ENCODE data around the gene TRRAP.

TRRAP gene

DNA sequence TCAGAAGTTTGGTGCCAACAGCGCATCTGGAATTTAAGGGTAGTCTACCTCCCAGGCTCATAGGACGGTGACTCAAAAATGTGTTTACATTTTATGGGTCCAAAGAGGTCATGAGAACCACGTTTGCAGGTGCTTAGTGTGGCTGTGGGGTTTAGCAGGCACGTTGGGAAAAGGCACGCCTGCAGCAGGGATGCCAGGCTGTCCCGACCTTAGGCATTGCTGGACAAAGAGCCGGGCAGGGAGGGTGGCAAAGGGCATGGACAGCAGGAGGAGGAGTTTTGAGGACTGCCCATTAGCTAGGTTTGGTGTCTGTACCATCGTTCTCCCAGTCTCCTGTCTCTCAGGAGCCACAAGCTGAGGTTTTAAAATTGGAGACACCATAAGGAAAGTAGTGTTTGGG is 104.4 kb downstream of the TRRAP start:
- no peak for ATAC-seq (ENCODE audit: low read depth)
- no peaks in the 10 kb centered on the region for H3K9me3 ChIP-seq (ENCODE audit: severe bottlenecking)
- H3K36me3 ChIP-seq (ENCODE audit: low read depth) = peaks cover 83% of the 10 kb centered on the region
- H3K27ac ChIP-seq (ENCODE audit: poor library complexity, severe bottlenecking) = no peak overlapping the region
- H3K4me1 ChIP-seq (ENCODE audit: insufficient read depth, poor library complexity, severe bottlenecking) = no peaks in the 10 kb centered on the region
- DNase-seq (ENCODE audit: low spot score) = no peak
- TF ChIP-seq, protein P1, sequence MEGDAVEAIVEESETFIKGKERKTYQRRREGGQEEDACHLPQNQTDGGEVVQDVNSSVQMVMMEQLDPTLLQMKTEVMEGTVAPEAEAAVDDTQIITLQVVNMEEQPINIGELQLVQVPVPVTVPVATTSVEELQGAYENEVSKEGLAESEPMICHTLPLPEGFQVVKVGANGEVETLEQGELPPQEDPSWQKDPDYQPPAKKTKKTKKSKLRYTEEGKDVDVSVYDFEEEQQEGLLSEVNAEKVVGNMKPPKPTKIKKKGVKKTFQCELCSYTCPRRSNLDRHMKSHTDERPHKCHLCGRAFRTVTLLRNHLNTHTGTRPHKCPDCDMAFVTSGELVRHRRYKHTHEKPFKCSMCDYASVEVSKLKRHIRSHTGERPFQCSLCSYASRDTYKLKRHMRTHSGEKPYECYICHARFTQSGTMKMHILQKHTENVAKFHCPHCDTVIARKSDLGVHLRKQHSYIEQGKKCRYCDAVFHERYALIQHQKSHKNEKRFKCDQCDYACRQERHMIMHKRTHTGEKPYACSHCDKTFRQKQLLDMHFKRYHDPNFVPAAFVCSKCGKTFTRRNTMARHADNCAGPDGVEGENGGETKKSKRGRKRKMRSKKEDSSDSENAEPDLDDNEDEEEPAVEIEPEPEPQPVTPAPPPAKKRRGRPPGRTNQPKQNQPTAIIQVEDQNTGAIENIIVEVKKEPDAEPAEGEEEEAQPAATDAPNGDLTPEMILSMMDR (IDR thresholded peaks at IDR 0.05; ENCODE audit: poor library complexity, severe bottlenecking) = no peak
- H3K4me3 ChIP-seq (ENCODE audit: severe bottlenecking) = no peak overlapping the region
- no peaks in the 10 kb centered on the region for H3K27me3 ChIP-seq (ENCODE audit: insufficient read depth, poor library complexity, severe bottlenecking)

DNA sequence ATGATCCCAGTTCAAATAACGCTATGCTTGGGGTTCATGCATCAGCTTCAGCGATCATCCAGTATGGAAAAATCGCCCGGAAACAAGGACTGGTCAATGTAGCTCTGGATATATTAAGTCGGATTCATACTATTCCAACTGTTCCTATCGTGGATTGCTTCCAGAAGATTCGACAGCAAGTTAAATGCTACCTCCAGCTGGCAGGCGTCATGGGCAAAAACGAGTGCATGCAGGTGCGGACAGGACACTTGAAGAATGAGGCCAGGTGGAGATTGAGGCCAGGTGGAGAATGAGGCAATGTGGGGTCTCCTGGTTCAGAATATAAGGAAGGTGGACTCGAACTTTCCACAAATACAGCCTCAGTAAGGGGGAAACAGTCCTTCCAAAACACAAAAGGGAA is 105.8 kb downstream of the TRRAP start:
- Histone ChIP-seq H3K4me3 (ENCODE audit: severe bottlenecking) (no peak overlapping the region), H3K27ac (ENCODE audit: poor library complexity, severe bottlenecking) (no peak overlapping the region), H3K4me1 (ENCODE audit: insufficient read depth, poor library complexity, severe bottlenecking) (no peaks in the 10 kb centered on the region), H3K9me3 (ENCODE audit: severe bottlenecking) (no peaks in the 10 kb centered on the region), H3K36me3 (ENCODE audit: low read depth) (peaks cover 83% of the 10 kb centered on the region), H3K27me3 (ENCODE audit: insufficient read depth, poor library complexity, severe bottlenecking) (no peaks in the 10 kb centered on the region)
- TF ChIP-seq, protein P1 (IDR thresholded peaks at IDR 0.05; ENCODE audit: poor library complexity, severe bottlenecking) = no peak
- ATAC-seq (ENCODE audit: low read depth) (no peak), DNase-seq (ENCODE audit: low spot score) (no peak)

DNA sequence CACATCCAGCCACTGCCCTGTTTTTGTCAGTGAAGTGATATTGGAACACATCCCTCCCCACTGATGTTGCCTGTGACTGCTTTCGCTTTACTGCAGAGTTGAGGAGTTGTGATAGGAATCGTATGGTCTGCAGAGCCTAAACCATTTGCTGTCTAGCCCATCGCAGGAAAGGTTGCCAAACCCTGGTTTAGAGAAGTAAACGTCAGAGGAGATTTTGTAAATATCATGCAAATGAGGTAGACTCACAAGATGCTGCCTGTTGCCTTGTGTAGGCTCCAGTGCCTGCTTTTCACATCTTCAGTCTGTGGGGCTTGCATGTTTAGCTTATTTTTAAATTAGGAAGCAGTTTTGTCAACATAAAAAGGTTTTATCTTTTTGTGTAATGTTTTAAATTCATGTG is 107.1 kb downstream of the TRRAP start:
- H3K4me3 ChIP-seq (ENCODE audit: severe bottlenecking) = no peak overlapping the region
- ATAC-seq (ENCODE audit: low read depth) (no peak), DNase-seq (ENCODE audit: low spot score) (no peak)
- no peak overlapping the region for H3K27ac ChIP-seq (ENCODE audit: poor library complexity, severe bottlenecking)
- H3K9me3 ChIP-seq (ENCODE audit: severe bottlenecking) = no peaks in the 10 kb centered on the region
- TF ChIP-seq, protein P1 (IDR thresholded peaks at IDR 0.05; ENCODE audit: poor library complexity, severe bottlenecking) = no peak
- peaks cover 87% of the 10 kb centered on the region for H3K36me3 ChIP-seq (ENCODE audit: low read depth)
- H3K27me3 ChIP-seq (ENCODE audit: insufficient read depth, poor library complexity, severe bottlenecking) = no peaks in the 10 kb centered on the region
- H3K4me1 ChIP-seq (ENCODE audit: insufficient read depth, poor library complexity, severe bottlenecking) = no peaks in the 10 kb centered on the region

DNA sequence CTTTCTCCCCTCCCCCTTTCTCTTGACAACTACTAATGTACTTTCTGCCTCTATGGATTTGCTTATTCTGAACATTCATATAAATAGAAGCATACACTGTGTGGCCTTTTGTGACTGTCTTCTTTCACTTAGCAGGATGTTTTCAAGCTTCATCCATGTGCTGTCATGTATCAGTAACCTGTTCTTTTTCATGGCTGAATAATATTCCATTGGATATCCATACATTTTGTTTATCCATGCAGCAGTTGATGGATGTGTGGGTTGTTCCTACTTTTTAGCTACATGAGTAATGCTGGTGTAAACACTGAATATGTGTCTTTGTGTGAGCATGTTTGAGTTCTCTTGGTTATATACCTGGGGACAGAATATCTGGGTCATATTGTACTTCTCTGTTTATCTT is 107.6 kb downstream of the TRRAP start:
- no peaks in the 10 kb centered on the region for H3K4me1 ChIP-seq (ENCODE audit: insufficient read depth, poor library complexity, severe bottlenecking)
- no peak overlapping the region for H3K4me3 ChIP-seq (ENCODE audit: severe bottlenecking)
- peaks cover 91% of the 10 kb centered on the region for H3K36me3 ChIP-seq (ENCODE audit: low read depth)
- DNase-seq (ENCODE audit: low spot score) (no peak), ATAC-seq (ENCODE audit: low read depth) (no peak)
- H3K27ac ChIP-seq (ENCODE audit: poor library complexity, severe bottlenecking) = no peak overlapping the region
- H3K9me3 ChIP-seq (ENCODE audit: severe bottlenecking) = no peaks in the 10 kb centered on the region
- TF ChIP-seq, protein P1 (IDR thresholded peaks at IDR 0.05; ENCODE audit: poor library complexity, severe bottlenecking) = no peak
- H3K27me3 ChIP-seq (ENCODE audit: insufficient read depth, poor library complexity, severe bottlenecking) = no peaks in the 10 kb centered on the region

DNA sequence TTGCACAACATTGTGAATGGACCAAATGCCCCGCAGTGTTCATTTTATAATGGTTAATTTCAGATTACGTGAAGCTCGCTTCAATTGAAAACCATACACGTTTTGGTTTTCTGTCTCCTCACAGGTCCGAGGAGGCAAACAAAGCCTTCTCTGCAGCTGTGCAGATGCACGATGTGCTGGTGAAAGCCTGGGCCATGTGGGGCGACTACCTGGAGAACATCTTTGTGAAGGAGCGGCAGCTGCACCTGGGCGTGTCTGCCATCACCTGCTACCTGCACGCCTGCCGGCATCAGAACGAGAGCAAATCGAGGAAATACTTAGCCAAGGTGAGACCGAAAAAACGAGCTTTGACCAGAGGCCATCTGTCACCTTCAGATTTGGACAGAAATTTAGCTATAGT is 110.3 kb downstream of the TRRAP start:
- ATAC-seq (ENCODE audit: low read depth) = no peak
- DNase-seq (ENCODE audit: low spot score) = no peak
- H3K4me1 ChIP-seq (ENCODE audit: insufficient read depth, poor library complexity, severe bottlenecking) = no peaks in the 10 kb centered on the region
- H3K4me3 ChIP-seq (ENCODE audit: severe bottlenecking) = no peak overlapping the region
- TF ChIP-seq, protein P1 (IDR thresholded peaks at IDR 0.05; ENCODE audit: poor library complexity, severe bottlenecking) = no peak
- peaks cover 98% of the 10 kb centered on the region for H3K36me3 ChIP-seq (ENCODE audit: low read depth)
- H3K27ac ChIP-seq (ENCODE audit: poor library complexity, severe bottlenecking) = no peak overlapping the region
- H3K9me3 ChIP-seq (ENCODE audit: severe bottlenecking) = no peaks in the 10 kb centered on the region
- no peaks in the 10 kb centered on the region for H3K27me3 ChIP-seq (ENCODE audit: insufficient read depth, poor library complexity, severe bottlenecking)

Data from RWPE2 (cell line).